Progenitor cell of endocrine pancreas (in vitro differentiated cells): ENCODE measurements around the gene CHST10. TPM values are rescaled to one million over a fixed set of nuclear protein-coding genes. Genes with fewer than 3 reads are reported as not detected.
"Not testable (repeated sequence)": the region's sequence is repeated elsewhere in the genome, so short reads cannot be mapped to it uniquely, and the experiment has no call there.

ENCODE experiments used
- DNase-seq: peaks from one replicate; pipeline ENCODE4 v3.0.0; 2021; ENCODE audit warnings: low spot score; ENCODE audit not compliant: unreplicated experiment
- H3K27ac Mint-ChIP-seq: 2 replicates; pipeline ENCODE4 v1.8.0; 2021; ENCODE audit warnings: mild to moderate bottlenecking, moderate library complexity, mixed read lengths
- H3K27me3 Mint-ChIP-seq: 2 replicates; pipeline ENCODE4 v1.8.0; 2021; ENCODE audit warnings: mixed read lengths
- H3K36me3 Mint-ChIP-seq: 2 replicates; pipeline ENCODE4 v1.8.0; 2022; ENCODE audit warnings: mixed read lengths; ENCODE audit not compliant: insufficient read depth
- H3K4me1 Mint-ChIP-seq: 2 replicates; pipeline ENCODE4 v1.8.0; 2021; ENCODE audit warnings: low read depth, mixed read lengths
- H3K4me3 Mint-ChIP-seq: 2 replicates; pipeline ENCODE4 v1.8.0; 2021; ENCODE audit warnings: low read depth, mild to moderate bottlenecking, moderate library complexity, mixed read lengths
- H3K9me3 Mint-ChIP-seq: 2 replicates; pipeline ENCODE4 v1.8.0; 2021; ENCODE audit warnings: low read depth, mixed read lengths
- total RNA-seq: library from RNA; stranded (reverse); gene quantifications from 2 replicates; pipeline ENCODE4 v1.2.1, GENCODE V29; 2021
- TF ChIP-seq, protein P1 (sequence below): fragments of 200-600 bp; sonication (generic); IDR thresholded peaks from one replicate; pipeline ENCODE4 v1.5.0; 2021; ENCODE audit warnings: antibody characterized with exemption, mild to moderate bottlenecking; ENCODE audit not compliant: unreplicated experiment

The CHST10 gene
- total RNA-seq, 1 donor from 2014 or later = 22.1 TPM

DNA sequence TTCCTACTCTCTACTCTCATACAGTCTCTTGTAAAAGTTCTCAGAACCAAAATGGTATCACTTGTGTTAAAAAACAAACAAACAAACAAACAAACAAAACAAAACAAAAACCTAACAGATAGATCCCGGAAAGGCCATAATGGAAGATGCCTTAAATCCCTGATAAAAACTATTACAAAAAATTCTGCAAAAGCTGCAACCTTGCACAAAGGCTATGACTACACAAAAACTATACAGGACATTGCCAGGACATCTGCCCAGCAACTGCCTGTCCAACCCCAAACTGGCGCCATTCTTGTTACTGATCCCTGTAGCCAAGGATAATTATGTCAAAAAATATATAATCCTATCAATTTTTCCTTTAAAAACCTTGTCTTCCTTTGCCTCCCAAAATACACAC lies 58.9 kb downstream of the CHST10 start:
- peaks cover 18% of the 10 kb centered on the region for H3K9me3 Mint-ChIP-seq
- TF ChIP-seq, protein P1, sequence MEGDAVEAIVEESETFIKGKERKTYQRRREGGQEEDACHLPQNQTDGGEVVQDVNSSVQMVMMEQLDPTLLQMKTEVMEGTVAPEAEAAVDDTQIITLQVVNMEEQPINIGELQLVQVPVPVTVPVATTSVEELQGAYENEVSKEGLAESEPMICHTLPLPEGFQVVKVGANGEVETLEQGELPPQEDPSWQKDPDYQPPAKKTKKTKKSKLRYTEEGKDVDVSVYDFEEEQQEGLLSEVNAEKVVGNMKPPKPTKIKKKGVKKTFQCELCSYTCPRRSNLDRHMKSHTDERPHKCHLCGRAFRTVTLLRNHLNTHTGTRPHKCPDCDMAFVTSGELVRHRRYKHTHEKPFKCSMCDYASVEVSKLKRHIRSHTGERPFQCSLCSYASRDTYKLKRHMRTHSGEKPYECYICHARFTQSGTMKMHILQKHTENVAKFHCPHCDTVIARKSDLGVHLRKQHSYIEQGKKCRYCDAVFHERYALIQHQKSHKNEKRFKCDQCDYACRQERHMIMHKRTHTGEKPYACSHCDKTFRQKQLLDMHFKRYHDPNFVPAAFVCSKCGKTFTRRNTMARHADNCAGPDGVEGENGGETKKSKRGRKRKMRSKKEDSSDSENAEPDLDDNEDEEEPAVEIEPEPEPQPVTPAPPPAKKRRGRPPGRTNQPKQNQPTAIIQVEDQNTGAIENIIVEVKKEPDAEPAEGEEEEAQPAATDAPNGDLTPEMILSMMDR = no peak
- H3K27me3 Mint-ChIP-seq = no peaks in the 10 kb centered on the region
- no peaks in the 10 kb centered on the region for H3K4me1 Mint-ChIP-seq
- H3K27ac Mint-ChIP-seq = no peak overlapping the region
- DNase-seq = no peak
- no peaks in the 10 kb centered on the region for H3K36me3 Mint-ChIP-seq
- H3K4me3 Mint-ChIP-seq = no peak overlapping the region

DNA sequence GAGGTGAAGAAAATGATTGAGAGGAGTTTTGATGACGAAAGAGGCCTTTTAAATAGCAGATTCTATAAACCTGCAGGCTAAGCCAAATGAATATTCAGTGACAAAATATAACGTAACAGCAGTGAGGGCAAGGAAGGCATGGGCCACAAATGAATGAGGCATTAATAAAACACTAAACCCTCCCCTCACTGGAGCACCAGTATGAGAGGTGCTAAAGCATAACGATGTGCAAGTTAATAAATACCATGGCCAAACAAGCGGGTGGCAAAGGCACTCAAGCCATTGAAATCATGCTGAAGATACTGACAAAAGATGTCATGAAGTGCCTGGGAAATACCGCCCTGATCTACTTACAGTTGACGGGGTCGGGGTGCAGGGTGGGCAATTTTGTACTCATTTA lies 64.9 kb downstream of the CHST10 start:
- peaks cover 4% of the 10 kb centered on the region for H3K9me3 Mint-ChIP-seq
- no peaks in the 10 kb centered on the region for H3K36me3 Mint-ChIP-seq
- TF ChIP-seq, protein P1 = no peak
- H3K27ac Mint-ChIP-seq = no peak overlapping the region
- H3K27me3 Mint-ChIP-seq = no peaks in the 10 kb centered on the region
- no peak for DNase-seq
- H3K4me3 Mint-ChIP-seq = no peak overlapping the region
- peaks cover 3% of the 10 kb centered on the region for H3K4me1 Mint-ChIP-seq

DNA sequence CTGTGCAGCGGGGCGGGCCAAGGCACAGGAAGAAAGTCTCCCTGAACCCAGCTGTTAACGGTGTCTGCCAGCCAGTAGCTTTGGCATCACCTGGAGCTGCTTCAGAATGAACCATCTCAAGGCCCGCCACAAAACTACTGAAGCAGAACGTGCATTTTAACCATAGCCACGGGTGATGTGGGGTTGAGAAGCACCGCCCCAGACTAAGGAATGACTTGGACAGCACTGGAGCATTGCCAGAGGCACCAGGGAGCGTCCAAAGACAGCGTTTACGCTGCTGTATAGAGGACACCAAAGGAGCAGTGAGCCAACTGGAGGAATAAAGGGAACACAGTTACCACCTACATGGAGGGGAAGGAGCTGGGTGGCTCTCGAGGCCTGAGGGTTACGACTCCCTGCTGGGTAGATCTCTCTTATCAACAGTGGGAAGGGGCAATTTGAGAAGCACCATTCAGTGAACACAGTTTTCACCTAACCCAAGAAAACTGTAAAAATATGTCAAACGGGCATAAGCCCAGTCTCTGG lies 66.7 kb downstream of the CHST10 start:
- H3K27me3 Mint-ChIP-seq = no peaks in the 10 kb centered on the region
- no peaks in the 10 kb centered on the region for H3K36me3 Mint-ChIP-seq
- DNase-seq = no peak
- TF ChIP-seq, protein P1 = no peak
- peaks cover 4% of the 10 kb centered on the region for H3K9me3 Mint-ChIP-seq
- peaks cover 6% of the 10 kb centered on the region for H3K4me1 Mint-ChIP-seq
- no peak overlapping the region for H3K27ac Mint-ChIP-seq
- no peak overlapping the region for H3K4me3 Mint-ChIP-seq

DNA sequence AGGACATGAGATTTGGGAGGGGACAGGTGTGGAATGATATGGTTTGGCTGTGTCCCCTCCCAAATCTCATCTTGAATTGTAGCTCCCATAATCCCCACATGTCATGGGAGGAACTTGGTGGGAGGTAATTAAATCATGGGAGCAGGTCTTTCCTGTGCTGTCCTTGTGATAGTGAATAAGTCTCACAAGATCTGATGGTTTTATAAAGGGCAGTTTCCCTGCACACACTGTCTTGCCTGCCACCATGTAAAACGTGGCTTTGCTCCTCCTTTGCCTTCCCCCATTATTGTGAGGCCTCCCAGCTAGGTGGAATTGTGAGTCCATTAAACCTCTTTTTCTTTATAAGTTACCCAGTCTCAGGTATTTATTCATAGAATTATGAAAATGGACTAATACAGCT lies 72.3 kb downstream of the CHST10 start:
- not testable (repeated sequence) for H3K36me3 Mint-ChIP-seq, H3K27me3 Mint-ChIP-seq

DNA sequence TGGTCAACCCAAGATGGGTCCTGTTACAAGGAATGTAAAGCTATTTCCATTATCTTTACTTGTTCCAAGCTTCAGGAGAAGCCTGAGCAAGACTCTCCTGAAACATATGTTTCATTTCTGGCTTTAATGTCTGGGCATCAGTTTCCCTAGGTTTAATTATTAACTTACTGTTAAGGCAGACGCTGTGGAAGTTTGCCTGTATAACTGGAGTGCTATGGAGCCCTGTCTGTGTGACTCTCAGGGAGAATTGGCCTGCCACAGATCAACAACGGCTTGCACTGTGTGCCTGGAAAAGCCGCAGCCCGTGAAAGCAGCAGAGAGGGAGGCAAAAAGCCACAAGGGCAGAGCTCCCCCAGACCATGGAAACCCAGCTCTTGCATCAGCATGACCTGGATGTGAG lies 73.0 kb downstream of the CHST10 start:
- TF ChIP-seq, protein P1 = no peak
- peak overlapping the region; percentile 49 for H3K27ac Mint-ChIP-seq
- peaks cover 2% of the 10 kb centered on the region for H3K36me3 Mint-ChIP-seq
- H3K4me3 Mint-ChIP-seq = no peak overlapping the region
- DNase-seq = no peak
- peaks cover 13% of the 10 kb centered on the region for H3K4me1 Mint-ChIP-seq
- peaks cover 19% of the 10 kb centered on the region for H3K9me3 Mint-ChIP-seq
- H3K27me3 Mint-ChIP-seq = no peaks in the 10 kb centered on the region

More for the DNA sequence above, 72.3 kb downstream of the CHST10 start:
- H3K4me3 Mint-ChIP-seq, H3K27ac Mint-ChIP-seq, DNase-seq: not testable (repeated sequence)
- Mint-ChIP-seq H3K9me3 (peaks cover 22% of the 10 kb centered on the region), H3K4me1 (peaks cover 13% of the 10 kb centered on the region)

DNA sequence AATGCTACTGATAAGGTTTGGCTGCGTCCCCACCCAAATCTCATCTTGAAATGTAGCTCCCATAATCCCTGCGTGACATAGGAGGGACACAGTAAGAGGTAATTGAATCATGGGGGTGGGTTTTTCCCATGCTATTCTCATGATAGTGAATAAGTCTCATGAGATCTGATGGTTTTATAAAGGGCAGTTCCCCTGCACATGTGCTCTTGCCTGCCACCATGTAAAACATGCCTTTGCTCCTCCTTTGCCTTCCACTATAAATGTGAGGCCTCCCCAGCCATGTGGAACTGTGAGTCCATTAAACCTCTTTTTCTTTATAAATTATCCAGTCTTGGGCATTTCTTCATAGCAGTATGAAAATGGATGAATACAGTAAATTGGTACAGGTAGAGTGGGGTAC lies 75.0 kb downstream of the CHST10 start:
- peaks cover 11% of the 10 kb centered on the region for H3K4me1 Mint-ChIP-seq
- not testable (repeated sequence) for DNase-seq

More for the DNA sequence above, 75.0 kb downstream of the CHST10 start:
- not testable (repeated sequence) for H3K36me3 Mint-ChIP-seq, H3K4me3 Mint-ChIP-seq, H3K27me3 Mint-ChIP-seq, H3K27ac Mint-ChIP-seq
- peaks cover 19% of the 10 kb centered on the region for H3K9me3 Mint-ChIP-seq

Other genes with a start within 250 kb of the CHST10 start
- 8.4 and 9.2 TPM in 2 replicates for gene LONRF2, start 95.2 kb downstream of the CHST10 start, total RNA-seq
- not detected in 2 replicates for gene NMS, start 52.8 kb upstream of the CHST10 start, total RNA-seq
- 36.8 and 37.1 TPM in 2 replicates for gene PDCL3, start 145.3 kb upstream of the CHST10 start, total RNA-seq